ENCODE data around the gene DAAM1. TPM values are rescaled to one million over a fixed set of nuclear protein-coding genes. Genes with fewer than 3 reads are reported as not detected.

The DAAM1 gene
- total RNA-seq, 4 donors from 2014 or later: 40.0 to 86.7 (median 57.6) TPM

DNA sequence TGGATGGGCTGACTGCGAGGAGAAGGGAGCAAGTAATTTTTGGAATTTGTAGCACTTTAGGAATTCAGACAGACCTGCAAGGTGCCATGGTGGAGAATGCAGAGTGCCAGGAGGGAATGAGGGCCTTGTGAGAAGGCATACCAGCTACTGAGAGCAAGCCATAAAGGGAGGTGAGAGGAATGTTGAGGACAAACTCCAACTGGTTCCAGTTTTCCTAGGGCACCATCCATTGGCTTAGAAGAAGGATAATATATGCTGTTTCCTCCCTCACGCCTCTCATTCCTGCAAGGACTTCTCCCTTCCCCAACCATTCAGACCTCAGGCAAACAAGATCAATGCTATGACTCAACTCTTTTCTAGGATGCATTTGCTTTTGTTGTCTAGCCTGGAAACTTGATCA is 11.2 kb upstream of the DAAM1 start:
- H3K4me1 ChIP-seq: peaks cover 0 to 19% (median 3%) of the 10 kb centered on the region in 4 donors
- WGBS, 2 donors: 82 to 88% methylated on average over 2 of the region's 2 CpGs
- no peaks in the 10 kb centered on the region for H3K27me3 ChIP-seq
- peak overlapping the region in 2 of 4 donors; percentile 67 to 72 for H3K27ac ChIP-seq
- TF ChIP-seq, protein P1, sequence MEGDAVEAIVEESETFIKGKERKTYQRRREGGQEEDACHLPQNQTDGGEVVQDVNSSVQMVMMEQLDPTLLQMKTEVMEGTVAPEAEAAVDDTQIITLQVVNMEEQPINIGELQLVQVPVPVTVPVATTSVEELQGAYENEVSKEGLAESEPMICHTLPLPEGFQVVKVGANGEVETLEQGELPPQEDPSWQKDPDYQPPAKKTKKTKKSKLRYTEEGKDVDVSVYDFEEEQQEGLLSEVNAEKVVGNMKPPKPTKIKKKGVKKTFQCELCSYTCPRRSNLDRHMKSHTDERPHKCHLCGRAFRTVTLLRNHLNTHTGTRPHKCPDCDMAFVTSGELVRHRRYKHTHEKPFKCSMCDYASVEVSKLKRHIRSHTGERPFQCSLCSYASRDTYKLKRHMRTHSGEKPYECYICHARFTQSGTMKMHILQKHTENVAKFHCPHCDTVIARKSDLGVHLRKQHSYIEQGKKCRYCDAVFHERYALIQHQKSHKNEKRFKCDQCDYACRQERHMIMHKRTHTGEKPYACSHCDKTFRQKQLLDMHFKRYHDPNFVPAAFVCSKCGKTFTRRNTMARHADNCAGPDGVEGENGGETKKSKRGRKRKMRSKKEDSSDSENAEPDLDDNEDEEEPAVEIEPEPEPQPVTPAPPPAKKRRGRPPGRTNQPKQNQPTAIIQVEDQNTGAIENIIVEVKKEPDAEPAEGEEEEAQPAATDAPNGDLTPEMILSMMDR (IDR thresholded peaks at IDR 0.05): no peak
- TF ChIP-seq POLR2A (IDR thresholded peaks at IDR 0.05) (no peak), EP300 (IDR thresholded peaks at IDR 0.05) (no peak)
- no peak for DNase-seq (ENCODE audit: low spot score in 2 of 2)
- H3K9me3 ChIP-seq: no peaks in the 10 kb centered on the region
- H3K4me3 ChIP-seq: no peak overlapping the region
- no peaks in the 10 kb centered on the region for H3K36me3 ChIP-seq

DNA sequence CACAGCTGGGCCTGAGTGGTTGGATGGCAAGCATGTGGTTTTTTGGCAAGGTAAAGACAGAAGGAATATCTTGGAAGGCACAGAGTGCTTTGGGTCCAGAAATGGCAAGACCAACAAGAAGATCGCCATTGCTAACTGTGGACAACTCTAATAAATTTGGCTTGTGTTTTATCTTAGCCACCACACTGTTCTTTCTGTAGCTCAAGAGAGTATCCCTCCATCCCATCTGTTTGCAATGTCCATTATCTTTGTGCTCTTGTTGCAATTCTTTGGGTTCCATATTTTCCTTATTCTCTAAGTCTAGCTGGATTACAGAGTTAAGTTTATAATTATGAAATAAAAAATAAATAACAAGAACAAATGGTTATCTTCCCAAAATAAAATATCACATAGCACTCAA is 6.7 kb upstream of the DAAM1 start:
- Histone ChIP-seq H3K27ac (no peak overlapping the region), H3K4me1 (peaks cover 0 to 8% (median 3%) of the 10 kb centered on the region in 4 donors), H3K27me3 (no peaks in the 10 kb centered on the region), H3K36me3 (no peaks in the 10 kb centered on the region), H3K4me3 (no peak overlapping the region), H3K9me3 (no peaks in the 10 kb centered on the region)
- TF ChIP-seq, protein P1 (IDR thresholded peaks at IDR 0.05): no peak
- no peak for TF ChIP-seq POLR2A (IDR thresholded peaks at IDR 0.05)
- DNase-seq (ENCODE audit: low spot score in 2 of 2): no peak
- 100% methylated on average over 1 of the region's 1 CpG for WGBS, 2 donors

DNA sequence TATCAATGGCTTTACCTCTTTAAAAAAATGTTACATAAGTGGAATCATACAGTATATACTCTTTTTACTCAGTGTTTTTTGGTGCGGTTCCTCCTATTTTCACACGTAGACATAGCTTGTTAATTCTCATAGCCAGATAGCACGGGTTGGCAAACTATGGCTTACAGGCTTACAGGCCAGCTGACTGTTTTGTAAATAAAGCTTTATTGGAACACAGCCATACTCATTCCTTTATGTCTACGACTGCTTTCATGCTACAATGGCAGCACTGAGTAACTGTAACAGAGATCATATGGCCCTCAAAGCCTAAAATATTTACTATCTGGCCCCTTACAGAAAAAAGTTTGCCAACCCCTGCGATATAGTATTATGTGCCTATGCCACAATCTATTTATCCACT is 5.8 kb upstream of the DAAM1 start:
- no peak overlapping the region for H3K4me3 ChIP-seq
- 85% methylated on average over 5 of the region's 5 CpGs for WGBS, 2 donors
- no peak overlapping the region for H3K27ac ChIP-seq
- no peaks in the 10 kb centered on the region for H3K36me3 ChIP-seq
- H3K27me3 ChIP-seq: no peaks in the 10 kb centered on the region
- H3K4me1 ChIP-seq: peaks cover 0 to 6% (median 2%) of the 10 kb centered on the region in 4 donors
- no peaks in the 10 kb centered on the region for H3K9me3 ChIP-seq
- TF ChIP-seq POLR2A (IDR thresholded peaks at IDR 0.05): no peak
- TF ChIP-seq EP300 (IDR thresholded peaks at IDR 0.05): no peak
- TF ChIP-seq, protein P1 (IDR thresholded peaks at IDR 0.05): no peak
- no peak for DNase-seq (ENCODE audit: low spot score in 2 of 2)

DNA sequence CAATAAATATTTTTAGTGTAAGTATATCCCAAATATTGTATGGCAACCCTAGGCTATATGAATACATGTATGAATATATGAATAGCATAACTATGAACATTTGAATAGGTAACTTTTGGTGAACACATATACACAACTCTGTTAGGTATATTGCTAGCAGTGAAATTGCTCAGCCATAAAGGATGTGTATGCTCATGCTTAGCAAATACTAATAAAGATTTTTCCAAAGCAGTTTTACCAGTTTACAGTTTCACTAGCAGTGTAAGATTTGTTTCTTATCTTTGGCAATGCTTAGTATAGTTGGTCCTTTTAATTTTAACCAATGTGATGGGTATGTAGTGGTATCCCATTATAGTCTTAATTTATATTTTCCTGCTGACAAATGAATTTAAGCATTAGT is 5.3 kb upstream of the DAAM1 start:
- H3K9me3 ChIP-seq: no peaks in the 10 kb centered on the region
- DNase-seq (ENCODE audit: low spot score in 2 of 2): no peak
- H3K4me3 ChIP-seq: no peak overlapping the region
- no peaks in the 10 kb centered on the region for H3K36me3 ChIP-seq
- peaks cover 0 to 6% (median 2%) of the 10 kb centered on the region in 4 donors for H3K4me1 ChIP-seq
- TF ChIP-seq, protein P1 (IDR thresholded peaks at IDR 0.05): no peak
- TF ChIP-seq POLR2A (IDR thresholded peaks at IDR 0.05) (no peak), EP300 (IDR thresholded peaks at IDR 0.05) (no peak)
- no peak overlapping the region for H3K27ac ChIP-seq
- H3K27me3 ChIP-seq: no peaks in the 10 kb centered on the region

DNA sequence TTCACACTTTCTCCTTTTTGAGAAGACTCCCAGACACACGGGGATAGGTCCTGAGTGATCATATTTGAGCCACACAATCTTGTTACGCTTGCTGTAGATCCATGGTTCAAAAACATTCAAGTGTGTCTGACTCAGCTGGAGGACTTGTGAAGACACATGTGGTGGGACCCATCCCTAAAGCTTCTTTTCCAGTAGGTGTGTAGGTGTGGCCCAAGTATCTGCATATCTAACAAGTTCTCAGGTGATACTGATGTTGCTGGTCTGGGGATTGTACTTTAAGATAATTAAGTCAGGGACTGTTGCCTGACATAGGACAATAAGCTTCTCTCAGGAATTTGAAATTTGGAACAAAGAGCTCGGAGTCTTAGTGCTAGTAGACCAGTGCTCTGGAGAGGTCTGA is 4.1 kb upstream of the DAAM1 start:
- WGBS, 2 donors: 91 to 92% methylated on average over 3 of the region's 3 CpGs
- Histone ChIP-seq H3K9me3 (no peaks in the 10 kb centered on the region), H3K27me3 (no peaks in the 10 kb centered on the region), H3K4me1 (peaks cover 0 to 6% (median 2%) of the 10 kb centered on the region in 4 donors), H3K4me3 (no peak overlapping the region), H3K36me3 (no peaks in the 10 kb centered on the region), H3K27ac (no peak overlapping the region)
- TF ChIP-seq EP300 (IDR thresholded peaks at IDR 0.05): no peak
- TF ChIP-seq, protein P1 (IDR thresholded peaks at IDR 0.05): no peak
- no peak for TF ChIP-seq POLR2A (IDR thresholded peaks at IDR 0.05)
- DNase-seq (ENCODE audit: low spot score in 2 of 2): no peak
